ENCODE data around the gene CD300LG.
"Not testable (repeated sequence)": the region's sequence is repeated elsewhere in the genome, so short reads cannot be mapped to it uniquely, and the experiment has no call there.

The CD300LG gene

GRCh38 chr17:43880420-43880991 is 33.5 kb downstream of the CD300LG start:
- no peak for DNase-seq

GRCh38 chr17:43881181-43881580 is 34.2 kb downstream of the CD300LG start:
- DNase-seq: no peak

GRCh38 chr17:43881758-43882505 is 35.0 kb downstream of the CD300LG start:
- DNase-seq: no peak

GRCh38 chr17:43882761-43883415 is 35.9 kb downstream of the CD300LG start:
- DNase-seq: no peak

GRCh38 chr17:43888548-43888947 is 41.6 kb downstream of the CD300LG start:
- no peak for DNase-seq

- DNase-seq: no peak
Measured at GRCh38 chr17:43890240-43890639, 43.3 kb downstream of the CD300LG start.

- no peak for DNase-seq
Measured at GRCh38 chr17:43891851-43892646, 45.1 kb downstream of the CD300LG start.

GRCh38 chr17:43892647-43892952 is 45.6 kb downstream of the CD300LG start:
- no peak for DNase-seq

- not testable (repeated sequence) for DNase-seq
Measured at GRCh38 chr17:43894494-43894893, 47.5 kb downstream of the CD300LG start.

GRCh38 chr17:43897831-43898230 is 50.9 kb downstream of the CD300LG start:
- no peak for DNase-seq

GRCh38 chr17:43898446-43898845 is 51.5 kb downstream of the CD300LG start:
- DNase-seq: no peak

- DNase-seq: peak; percentile 55
Measured at GRCh38 chr17:43900183-43900857, 53.3 kb downstream of the CD300LG start.

- no peak for DNase-seq
Measured at GRCh38 chr17:43900858-43901754, 54.1 kb downstream of the CD300LG start.

- no peak for DNase-seq
Measured at GRCh38 chr17:43901861-43902589, 55.0 kb downstream of the CD300LG start.

GRCh38 chr17:43905400-43905984 is 58.5 kb downstream of the CD300LG start:
- no peak for DNase-seq

GRCh38 chr17:43905985-43906852 is 59.2 kb downstream of the CD300LG start:
- DNase-seq: peak; percentile 24

GRCh38 chr17:43906951-43907424 is 60.0 kb downstream of the CD300LG start:
- no peak for DNase-seq

GRCh38 chr17:43907425-43907981 is 60.5 kb downstream of the CD300LG start, which contains the start of gene MPP2:
TSS of gene MPP2 (minus strand) at chr17:43907536. CDS start at chr17:43904460, 3,076 bp downstream.
- peak; percentile 26 for DNase-seq
